ENCODE data around the gene CCDC87.

DNA sequence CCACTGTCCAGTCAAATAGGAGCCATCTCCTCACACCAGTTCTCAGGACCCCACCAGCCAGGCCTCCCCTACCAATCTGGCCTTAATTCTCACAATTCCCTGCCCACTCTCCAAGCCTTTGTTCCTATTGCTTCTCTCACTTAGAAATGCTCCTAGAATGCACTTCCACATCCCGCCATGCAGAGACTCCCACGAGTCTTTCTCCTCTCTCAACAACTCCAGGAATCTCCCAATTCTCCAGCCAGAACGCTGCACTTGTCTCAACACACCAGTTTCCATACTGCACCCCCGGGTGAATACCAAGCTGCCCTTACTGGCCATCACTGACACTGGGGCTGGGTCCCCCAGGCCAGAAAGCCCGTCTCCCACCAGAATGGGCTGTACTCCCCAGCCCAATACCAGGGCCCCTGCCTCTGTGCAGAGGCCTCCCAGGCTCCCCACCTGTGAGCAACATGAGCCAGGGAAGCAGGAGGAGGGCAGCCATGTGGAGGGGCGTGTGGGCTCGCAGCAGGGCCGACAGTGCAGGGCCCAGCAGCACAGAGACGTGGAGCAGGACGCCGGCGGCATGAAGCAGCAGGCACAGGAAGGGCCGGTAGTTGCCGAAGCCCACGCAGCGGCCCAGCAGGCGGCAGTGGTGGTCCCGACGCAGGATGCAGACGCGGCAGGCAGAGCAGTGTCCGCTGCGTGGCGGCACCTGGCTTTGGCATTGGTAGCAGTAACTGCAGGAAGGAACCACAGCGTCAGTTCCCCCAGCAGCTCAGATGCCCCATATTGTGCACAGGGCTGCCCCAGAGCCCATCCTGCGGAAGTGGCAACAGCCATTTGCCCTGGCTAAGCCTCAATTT, 49.4 kb downstream of the CCDC87 start:
- TF ChIP-seq FOXA1 (IDR thresholded peaks at IDR 0.05) (no peak), JUND (IDR thresholded peaks at IDR 0.05) (no peak), EGR1 (IDR thresholded peaks at IDR 0.05; ENCODE audit: low read depth in 2 of 2) (no peak), TAF1 (conservative IDR thresholded peaks at IDR 0.05) (no peak), GABPA (IDR thresholded peaks at IDR 0.05 in 1 of 2, conservative IDR thresholded peaks at IDR 0.05 in 1 of 2) (no peak), YY1 (IDR thresholded peaks at IDR 0.05) (no peak), HNF4A (conservative IDR thresholded peaks at IDR 0.05) (no peak)
- TF ChIP-seq, protein P1, sequence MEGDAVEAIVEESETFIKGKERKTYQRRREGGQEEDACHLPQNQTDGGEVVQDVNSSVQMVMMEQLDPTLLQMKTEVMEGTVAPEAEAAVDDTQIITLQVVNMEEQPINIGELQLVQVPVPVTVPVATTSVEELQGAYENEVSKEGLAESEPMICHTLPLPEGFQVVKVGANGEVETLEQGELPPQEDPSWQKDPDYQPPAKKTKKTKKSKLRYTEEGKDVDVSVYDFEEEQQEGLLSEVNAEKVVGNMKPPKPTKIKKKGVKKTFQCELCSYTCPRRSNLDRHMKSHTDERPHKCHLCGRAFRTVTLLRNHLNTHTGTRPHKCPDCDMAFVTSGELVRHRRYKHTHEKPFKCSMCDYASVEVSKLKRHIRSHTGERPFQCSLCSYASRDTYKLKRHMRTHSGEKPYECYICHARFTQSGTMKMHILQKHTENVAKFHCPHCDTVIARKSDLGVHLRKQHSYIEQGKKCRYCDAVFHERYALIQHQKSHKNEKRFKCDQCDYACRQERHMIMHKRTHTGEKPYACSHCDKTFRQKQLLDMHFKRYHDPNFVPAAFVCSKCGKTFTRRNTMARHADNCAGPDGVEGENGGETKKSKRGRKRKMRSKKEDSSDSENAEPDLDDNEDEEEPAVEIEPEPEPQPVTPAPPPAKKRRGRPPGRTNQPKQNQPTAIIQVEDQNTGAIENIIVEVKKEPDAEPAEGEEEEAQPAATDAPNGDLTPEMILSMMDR (IDR thresholded peaks at IDR 0.05; ENCODE audit: low read depth, low read length, missing input control), result no peak
- TF ChIP-seq, protein P2, sequence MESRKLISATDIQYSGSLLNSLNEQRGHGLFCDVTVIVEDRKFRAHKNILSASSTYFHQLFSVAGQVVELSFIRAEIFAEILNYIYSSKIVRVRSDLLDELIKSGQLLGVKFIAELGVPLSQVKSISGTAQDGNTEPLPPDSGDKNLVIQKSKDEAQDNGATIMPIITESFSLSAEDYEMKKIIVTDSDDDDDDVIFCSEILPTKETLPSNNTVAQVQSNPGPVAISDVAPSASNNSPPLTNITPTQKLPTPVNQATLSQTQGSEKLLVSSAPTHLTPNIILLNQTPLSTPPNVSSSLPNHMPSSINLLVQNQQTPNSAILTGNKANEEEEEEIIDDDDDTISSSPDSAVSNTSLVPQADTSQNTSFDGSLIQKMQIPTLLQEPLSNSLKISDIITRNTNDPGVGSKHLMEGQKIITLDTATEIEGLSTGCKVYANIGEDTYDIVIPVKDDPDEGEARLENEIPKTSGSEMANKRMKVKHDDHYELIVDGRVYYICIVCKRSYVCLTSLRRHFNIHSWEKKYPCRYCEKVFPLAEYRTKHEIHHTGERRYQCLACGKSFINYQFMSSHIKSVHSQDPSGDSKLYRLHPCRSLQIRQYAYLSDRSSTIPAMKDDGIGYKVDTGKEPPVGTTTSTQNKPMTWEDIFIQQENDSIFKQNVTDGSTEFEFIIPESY (IDR thresholded peaks at IDR 0.05), result no peak
- TF ChIP-seq, protein P3, sequence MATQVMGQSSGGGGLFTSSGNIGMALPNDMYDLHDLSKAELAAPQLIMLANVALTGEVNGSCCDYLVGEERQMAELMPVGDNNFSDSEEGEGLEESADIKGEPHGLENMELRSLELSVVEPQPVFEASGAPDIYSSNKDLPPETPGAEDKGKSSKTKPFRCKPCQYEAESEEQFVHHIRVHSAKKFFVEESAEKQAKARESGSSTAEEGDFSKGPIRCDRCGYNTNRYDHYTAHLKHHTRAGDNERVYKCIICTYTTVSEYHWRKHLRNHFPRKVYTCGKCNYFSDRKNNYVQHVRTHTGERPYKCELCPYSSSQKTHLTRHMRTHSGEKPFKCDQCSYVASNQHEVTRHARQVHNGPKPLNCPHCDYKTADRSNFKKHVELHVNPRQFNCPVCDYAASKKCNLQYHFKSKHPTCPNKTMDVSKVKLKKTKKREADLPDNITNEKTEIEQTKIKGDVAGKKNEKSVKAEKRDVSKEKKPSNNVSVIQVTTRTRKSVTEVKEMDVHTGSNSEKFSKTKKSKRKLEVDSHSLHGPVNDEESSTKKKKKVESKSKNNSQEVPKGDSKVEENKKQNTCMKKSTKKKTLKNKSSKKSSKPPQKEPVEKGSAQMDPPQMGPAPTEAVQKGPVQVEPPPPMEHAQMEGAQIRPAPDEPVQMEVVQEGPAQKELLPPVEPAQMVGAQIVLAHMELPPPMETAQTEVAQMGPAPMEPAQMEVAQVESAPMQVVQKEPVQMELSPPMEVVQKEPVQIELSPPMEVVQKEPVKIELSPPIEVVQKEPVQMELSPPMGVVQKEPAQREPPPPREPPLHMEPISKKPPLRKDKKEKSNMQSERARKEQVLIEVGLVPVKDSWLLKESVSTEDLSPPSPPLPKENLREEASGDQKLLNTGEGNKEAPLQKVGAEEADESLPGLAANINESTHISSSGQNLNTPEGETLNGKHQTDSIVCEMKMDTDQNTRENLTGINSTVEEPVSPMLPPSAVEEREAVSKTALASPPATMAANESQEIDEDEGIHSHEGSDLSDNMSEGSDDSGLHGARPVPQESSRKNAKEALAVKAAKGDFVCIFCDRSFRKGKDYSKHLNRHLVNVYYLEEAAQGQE (IDR thresholded peaks at IDR 0.05), result no peak
- TF ChIP-seq, protein P4, sequence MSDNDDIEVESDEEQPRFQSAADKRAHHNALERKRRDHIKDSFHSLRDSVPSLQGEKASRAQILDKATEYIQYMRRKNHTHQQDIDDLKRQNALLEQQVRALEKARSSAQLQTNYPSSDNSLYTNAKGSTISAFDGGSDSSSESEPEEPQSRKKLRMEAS (IDR thresholded peaks at IDR 0.05), result no peak

Measured in liver (tissue), 3 donors.